RPMI8226 (cell line): ENCODE results near the gene B9D2.
"Not testable (repeated sequence)": the region's sequence is repeated elsewhere in the genome, so short reads cannot be mapped to it uniquely, and the experiment has no call there.

Experiments used
- DNase-seq: peaks from one replicate; pipeline ENCODE4 v3.0.0-alpha.2; 2015

B9D2 gene, protein sequence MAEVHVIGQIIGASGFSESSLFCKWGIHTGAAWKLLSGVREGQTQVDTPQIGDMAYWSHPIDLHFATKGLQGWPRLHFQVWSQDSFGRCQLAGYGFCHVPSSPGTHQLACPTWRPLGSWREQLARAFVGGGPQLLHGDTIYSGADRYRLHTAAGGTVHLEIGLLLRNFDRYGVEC

GRCh38 chr19:41363753-41364523 lies at the start of gene B9D2:
TSS of gene B9D2 (minus strand) at chr19:41364149. CDS start at chr19:41363519, 630 bp downstream.
- peak; percentile 96 for DNase-seq

DNA sequence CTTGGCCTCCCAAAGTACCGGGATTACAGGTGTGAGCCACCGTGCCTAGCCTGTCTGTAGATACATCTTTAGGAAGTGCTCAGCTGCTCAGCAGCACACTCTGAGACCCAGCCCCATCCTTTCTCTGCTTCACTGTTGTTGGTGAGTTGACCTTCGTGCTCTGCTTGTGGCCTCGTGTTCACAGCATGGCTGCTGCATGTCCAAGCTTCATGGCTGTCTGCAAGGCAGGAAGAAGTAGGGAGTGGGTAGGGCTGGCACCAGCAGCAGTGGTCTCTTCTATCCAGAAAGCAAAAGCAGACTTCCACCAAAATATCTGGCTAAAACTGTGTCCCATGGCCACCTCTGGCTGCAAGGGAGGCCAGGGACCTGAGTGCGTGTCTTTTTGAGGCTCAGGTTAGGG lies 49.0 kb upstream of the B9D2 start:
- no peak for DNase-seq

DNA sequence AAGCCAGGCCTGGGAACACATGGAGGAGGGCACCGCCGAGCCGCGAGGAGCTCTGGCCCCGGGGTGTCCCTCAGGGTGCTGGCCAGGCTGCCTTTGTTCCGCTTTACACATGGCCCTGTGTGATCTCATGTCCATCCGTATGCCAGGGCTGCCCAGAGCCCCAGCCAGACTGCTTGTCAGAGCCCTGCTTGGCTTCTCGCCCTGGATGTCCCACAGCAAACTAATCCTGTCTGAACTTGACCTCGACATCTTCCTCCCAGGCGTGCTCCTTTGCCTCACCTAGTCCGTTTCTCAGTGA lies 48.0 kb upstream of the B9D2 start:
- DNase-seq: no peak

DNA sequence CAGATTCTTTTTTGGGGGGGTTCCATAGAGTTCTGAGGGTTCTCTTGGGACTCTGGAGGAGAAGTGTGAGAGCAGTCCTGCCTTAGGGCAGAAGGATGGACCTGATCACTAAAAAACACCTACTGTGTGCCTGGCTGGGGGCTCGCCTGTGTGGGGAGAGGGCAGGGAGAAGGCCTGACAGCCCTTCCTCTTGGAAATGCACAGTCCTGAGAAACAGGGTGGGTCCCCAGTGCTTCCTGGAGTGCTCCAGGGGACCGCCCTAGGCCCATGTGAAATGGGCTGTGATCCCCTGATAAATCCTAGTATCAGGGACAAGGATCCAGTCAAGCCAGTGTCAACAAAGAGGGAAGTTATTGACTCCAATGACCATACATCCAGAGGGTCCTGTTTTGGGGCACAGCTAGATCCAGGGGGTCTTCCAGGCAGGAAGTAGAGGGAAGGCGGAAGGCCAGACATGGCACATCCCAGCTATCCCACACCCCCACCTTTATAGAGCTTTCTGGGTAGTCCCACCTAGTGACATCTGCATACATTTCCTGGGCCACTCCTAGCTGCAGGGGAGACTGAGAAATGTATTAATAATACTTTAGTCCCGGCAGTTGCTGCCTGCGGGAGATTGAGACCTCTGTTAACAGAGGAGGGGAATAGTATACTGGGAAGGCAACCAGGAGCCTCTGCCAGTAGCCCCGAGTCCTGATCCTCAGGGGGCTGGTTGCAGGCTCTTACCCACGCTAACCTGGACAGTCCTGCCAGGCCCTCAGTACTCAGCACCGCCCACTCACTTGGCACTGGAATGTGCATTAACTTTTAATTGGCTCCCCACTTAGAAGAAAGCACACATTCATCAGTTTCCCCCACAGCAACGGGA lies 47.4 kb upstream of the B9D2 start:
- no peak for DNase-seq

DNA sequence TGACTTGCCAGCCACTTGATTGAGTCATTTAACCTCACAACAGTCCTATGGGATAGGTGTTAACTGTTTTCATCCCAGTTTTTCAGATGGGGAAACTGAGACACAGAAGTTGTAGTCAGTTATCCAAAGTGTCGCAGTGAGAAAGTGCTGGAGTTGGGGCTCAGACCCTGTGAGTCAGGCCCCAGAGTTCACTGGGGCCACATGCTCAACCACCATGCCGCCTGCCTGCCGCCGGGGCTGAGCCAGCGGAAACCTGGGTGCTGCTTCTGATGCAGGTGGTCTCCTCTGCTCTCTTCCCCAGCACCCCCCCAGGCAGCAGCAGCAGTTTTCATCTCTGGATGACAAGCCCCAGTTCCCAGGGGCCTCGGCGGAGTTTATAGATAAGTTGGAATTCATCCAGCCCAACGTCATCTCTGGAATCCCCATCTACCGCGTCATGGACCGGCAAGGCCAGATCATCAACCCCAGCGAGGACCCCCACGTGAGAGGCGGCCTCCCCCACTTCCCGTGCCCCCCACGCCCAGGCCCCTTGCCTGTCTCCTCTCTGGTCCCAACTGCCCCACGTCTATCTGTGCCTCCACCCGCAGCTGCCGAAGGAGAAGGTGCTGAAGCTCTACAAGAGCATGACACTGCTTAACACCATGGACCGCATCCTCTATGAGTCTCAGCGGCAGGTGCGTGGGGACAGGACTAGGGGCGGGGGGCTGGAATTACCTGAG lies 46.5 kb upstream of the B9D2 start:
- no peak for DNase-seq

DNA sequence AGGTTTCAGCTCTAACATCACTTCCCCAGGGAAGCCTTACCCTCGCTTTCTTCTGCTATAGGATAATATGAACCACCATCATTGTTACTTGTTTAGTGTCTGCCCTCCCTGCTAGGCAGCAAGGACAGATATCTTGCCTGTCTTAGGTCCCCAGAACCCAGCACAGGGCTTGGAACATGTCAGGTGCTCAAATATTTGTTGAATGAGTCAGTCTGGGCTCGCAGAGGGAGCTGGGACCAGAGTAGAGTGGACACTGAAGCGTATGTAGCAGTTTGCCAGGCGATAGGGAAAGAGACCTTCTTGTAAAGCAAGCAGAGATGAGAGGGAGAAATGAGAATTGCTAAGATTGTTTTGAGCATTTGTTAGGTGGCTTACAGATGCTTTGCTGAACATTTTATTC lies 45.3 kb upstream of the B9D2 start:
- peak; percentile 12 for DNase-seq

DNA sequence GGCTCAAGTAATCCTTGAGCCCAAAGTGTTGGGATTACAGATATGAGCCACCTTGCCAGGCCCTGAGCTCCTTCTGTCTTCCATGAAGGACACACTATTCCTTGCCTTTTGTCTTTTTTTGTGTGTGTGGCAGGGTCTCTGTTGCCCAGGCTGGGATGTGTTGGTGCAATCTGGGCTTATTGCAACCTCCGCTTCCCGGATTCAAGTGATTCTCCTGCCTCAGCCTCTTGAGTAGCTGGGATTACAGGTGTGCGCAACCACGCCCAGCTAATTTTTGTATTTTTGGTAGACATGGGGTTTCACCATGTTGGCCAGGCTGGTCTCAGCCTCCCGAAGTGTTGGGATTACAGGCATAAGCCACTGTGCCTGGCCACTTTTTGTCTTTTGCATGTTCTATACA lies 44.9 kb upstream of the B9D2 start:
- not testable (repeated sequence) for DNase-seq

DNA sequence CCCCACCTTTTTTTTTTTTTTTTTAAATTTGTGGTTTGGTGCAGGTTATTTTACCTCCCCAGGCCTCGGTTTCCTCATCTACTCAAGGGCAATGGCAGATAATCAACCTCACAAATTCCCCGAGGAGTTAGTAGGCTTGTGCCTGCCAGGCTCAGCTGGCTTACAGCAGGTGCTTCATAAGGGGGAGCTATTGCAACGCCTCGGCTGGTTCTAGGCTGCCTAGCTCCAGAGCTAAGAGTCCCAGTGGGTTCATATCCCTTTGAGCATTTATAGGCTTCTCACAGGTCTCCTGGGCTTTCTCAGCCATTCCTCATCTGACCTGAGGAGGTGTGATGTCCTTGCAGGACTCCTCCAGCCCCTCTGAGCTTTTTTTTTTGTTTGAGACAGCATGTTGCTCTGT lies 44.3 kb upstream of the B9D2 start:
- no peak for DNase-seq

GRCh38 chr19:41407271-41407670 lies 43.3 kb upstream of the B9D2 start:
- no peak for DNase-seq

GRCh38 chr19:41405776-41406175 lies 41.8 kb upstream of the B9D2 start:
- DNase-seq: no peak

DNA sequence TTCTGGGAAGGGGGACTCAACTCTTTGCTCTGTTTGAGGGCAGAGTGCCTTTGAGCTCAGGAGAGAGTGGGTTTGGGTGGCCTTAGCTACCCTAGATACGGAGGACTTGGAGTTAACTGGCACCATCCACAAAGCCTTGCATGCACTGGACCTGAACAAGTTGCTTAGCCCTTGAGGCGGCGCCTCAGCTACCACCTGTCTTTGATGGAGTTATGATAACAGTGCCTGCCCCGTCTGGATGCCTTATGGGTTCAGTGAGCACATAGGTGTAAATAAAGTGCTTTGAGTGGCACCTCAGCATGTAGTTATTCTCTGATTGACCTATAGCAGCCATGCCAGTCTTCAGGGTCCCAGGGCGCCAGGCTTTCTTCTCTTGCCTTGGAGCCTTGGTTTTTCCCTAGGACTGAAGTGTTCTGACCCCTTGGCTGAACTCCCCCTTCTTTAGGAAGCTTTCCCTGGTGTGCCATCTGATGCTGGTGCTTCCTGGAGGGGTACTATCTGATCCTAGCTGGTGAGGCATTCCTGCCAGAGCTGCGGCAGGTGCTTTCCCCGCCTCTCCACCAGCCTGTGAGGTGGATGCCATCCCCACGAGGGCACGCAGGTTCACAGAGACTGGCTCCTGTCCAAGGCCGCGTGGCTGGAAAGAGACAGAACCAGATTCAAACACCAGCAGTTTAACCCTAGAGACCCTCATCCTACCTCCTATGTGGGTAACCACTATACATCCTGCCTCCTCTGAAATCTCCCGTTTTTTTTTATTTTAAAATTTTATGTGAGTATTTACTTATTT lies 39.4 kb upstream of the B9D2 start:
- no peak for DNase-seq

DNA sequence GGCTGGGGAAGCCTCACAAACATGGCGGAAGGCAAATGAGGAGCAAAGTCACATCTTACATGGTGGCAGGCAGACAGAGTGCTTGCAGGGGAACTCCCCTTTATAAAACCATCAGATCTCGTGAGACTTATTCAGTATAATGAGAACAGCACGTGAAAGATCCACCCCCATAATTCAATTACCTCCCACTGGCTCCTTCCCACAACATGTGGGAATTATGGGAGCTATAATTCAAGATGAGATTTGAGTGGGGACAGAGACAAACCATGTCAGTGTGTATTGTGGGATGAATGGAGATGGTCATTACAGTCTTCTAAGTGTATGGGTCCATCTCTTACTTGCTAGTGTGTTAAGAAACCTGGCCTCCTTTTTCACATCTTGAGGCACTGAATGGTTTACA lies 38.1 kb upstream of the B9D2 start:
- DNase-seq: no peak

DNA sequence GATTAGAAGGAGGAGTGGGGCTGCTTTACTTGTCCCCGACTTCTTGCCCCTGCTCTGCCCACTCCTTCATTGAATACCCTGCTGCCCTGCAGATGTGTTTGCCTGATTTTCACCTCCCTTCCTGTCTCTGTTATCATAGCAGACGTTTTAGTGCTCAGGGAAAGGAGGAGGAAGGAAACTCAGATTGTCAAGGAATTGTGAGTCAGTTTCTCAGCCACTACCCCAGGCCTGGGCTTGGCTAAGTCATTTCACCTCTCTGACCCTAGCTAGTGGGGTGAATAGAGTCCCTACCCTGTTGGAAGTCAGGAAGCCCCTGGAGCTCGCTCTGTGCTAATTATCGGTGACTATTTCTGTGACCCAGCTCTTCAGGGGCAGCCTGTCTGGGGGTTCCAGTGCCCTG lies 37.5 kb upstream of the B9D2 start:
- no peak for DNase-seq

- DNase-seq: no peak
Observed at GRCh38 chr19:41399525-41399924, 35.6 kb upstream of the B9D2 start.

GRCh38 chr19:41399091-41399490 lies 35.1 kb upstream of the B9D2 start:
- DNase-seq: no peak

GRCh38 chr19:41398598-41398997 lies 34.6 kb upstream of the B9D2 start:
- DNase-seq: no peak

DNA sequence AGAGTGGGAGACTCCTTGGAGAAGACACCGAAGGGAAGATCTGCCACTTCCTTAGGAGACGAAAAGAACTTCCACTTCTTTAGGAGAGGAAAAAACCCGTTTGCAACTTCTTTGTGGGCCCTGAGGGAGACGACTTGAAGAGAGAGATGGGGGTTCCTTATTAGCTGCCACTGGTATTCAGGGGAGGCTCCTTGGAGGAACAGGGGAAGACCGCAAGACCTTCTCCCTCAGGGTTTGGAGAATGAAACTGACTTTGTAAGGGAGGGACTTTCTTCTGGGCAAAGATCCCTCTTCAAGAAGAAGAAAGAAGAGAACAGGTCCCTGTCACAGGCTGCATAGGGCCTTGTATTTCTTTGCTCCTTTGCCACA lies 34.1 kb upstream of the B9D2 start:
- DNase-seq: no peak

DNA sequence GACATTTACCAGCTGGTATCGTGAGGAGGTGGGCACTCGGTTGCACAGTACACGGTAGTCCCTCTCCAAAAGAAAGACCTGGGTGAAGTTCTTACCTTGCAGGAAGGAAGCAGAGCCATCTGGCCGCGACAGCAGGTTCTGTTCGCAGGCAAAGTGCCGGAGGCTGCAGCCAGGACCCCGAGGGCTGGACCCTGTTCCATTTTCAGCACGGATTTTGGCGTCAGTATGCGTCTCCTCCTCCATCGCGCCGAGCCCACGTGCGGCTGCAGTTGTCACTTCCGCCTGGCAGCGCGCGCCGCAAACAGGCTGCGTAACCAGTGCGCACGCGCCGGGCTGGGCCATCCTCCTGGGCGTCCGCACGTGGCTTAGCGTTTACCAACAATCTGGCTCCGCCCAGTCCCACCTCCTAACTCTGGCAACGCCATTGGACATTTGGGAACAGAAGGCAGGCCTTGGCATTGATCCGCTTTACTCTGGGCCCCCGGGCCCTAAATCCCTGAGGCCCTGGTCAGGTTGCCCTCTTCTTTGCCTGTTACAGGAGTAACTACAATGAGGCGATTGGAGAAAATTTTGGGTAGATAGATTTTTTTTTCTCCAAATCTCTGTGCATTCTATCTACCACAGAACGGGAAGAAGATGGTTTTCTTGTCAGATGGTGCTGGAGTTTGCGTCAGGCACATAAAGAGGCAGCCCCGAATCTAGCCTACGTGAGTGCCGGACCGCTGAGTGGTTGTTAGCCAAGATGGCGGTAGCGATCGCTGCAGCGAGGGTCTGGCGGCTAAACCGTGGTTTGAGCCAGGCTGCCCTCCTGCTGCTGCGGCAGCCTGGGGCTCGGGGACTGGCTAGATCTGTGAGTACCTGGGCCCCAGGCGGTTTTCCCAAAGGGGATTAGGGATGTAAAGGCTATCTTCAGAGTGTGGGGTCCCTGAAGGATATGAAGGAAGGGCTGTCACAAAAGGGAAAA lies 33.4 kb upstream of the B9D2 start, which contains the start of the genes BCKDHA and EXOSC5:
TSS of gene BCKDHA (plus strand) at position 733 of the 964 bp plus-strand sequence. CDS start at position 743, 10 bp downstream.
TSS of gene EXOSC5 (minus strand) at position 274 of the 964 bp plus-strand sequence. CDS start at position 243, 31 bp downstream.
- DNase-seq: peak; percentile 99

DNA sequence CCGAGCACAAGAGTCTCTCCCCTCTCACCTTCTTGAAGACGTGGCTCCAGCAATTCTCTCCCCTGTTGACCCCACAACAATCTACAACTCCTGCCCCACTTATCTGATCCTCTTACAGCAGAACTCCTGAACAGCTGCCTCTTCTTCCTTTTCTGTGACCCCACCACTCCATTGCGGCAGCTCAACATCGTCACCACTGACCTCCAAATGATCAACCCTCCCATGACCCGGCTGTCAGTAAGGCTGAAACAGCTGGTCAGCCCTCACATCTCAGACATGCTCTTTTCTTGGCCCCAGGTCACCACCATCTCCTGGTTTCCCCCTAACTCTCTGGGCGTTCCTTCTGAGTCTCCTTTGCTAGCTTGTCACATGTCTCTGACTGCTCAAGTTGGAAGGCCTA lies 31.4 kb upstream of the B9D2 start:
- no peak for DNase-seq

GRCh38 chr19:41392775-41393174 lies 28.8 kb upstream of the B9D2 start:
- no peak for DNase-seq

- no peak for DNase-seq
Observed at GRCh38 chr19:41391618-41392017, 27.7 kb upstream of the B9D2 start.
